BE2C (cell line): ENCODE data around the gene OR10H1.
"Not testable (repeated sequence)": the region's sequence is repeated elsewhere in the genome, so short reads cannot be mapped to it uniquely, and the experiment has no call there.

Experiments used
- DNase-seq: peaks from one replicate; pipeline ENCODE4 v3.0.0-alpha.2; 2020
- H3K27me3 ChIP-seq: fragments of 250-450 bp; sonication (Bioruptor Pico); 2 replicates; pipeline ENCODE4 v1.5.1; 2020; ENCODE audit warnings: mild to moderate bottlenecking
- H3K36me3 ChIP-seq: fragments of 250-450 bp; sonication (Bioruptor Pico); 2 replicates; pipeline ENCODE4 v1.5.1; 2020; ENCODE audit warnings: mild to moderate bottlenecking
- H3K4me1 ChIP-seq: fragments of 250-450 bp; sonication (Bioruptor Pico); 2 replicates; pipeline ENCODE4 v1.5.1; 2020
- H3K4me3 ChIP-seq: 2 replicates; pipeline ENCODE4 v1.5.1; 2011; ENCODE audit warnings: low read depth, low read length
- H3K9me3 ChIP-seq: fragments of 250-450 bp; sonication (Bioruptor Pico); 2 replicates; pipeline ENCODE4 v1.5.1; 2020
- CTCF ChIP-seq: IDR thresholded peaks from 2 replicates; pipeline ENCODE4 v1.5.1; 2012; ENCODE audit warnings: mild to moderate bottlenecking, low read depth, low read length

Gene OR10H1

GRCh38 chr19:15787611-15788155, 27.8 kb downstream of the OR10H1 start, which contains the start of gene OR10H5:
Gene OR10H5 (plus strand): TSS chr19:15787661. CDS start chr19:15794049, 6,388 bp downstream.
- Histone ChIP-seq H3K27me3 (no peaks in the 10 kb centered on the region), H3K4me3 (no peak within 1 kb of the TSS), H3K4me1 (no peaks in the 10 kb centered on the region), H3K9me3 (no peaks in the 10 kb centered on the region), H3K36me3 (no peaks in the 10 kb centered on the region)
- TF ChIP-seq CTCF, result no peak
- no peak for DNase-seq

GRCh38 chr19:15782896-15783295, 32.6 kb downstream of the OR10H1 start:
- not testable (repeated sequence) for H3K4me3 ChIP-seq, H3K9me3 ChIP-seq, H3K4me1 ChIP-seq, H3K27me3 ChIP-seq, H3K36me3 ChIP-seq, DNase-seq

DNA sequence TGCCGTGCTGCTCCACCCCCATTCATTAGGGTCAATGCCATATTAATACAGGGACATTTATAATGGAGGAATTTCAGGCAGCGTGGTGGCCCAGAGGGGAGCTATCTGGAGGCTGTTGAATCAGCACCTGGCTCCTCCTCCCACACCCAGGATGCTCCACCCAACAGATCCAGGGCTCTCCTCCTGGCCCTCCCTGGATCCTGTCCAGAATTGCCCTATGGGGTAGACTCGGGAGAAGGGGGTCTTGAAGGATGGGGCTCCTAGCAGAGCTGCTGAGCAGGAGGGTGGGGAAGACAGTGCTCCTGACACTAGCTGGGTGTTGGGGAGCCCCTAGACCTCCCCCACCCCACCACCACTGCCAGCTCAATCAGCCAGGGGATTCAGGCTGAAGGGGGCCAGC, 33.3 kb downstream of the OR10H1 start:
- DNase-seq, result no peak
- no peaks in the 10 kb centered on the region for H3K9me3 ChIP-seq
- H3K27me3 ChIP-seq, result no peaks in the 10 kb centered on the region
- no peaks in the 10 kb centered on the region for H3K36me3 ChIP-seq
- no peak overlapping the region for H3K4me3 ChIP-seq
- no peaks in the 10 kb centered on the region for H3K4me1 ChIP-seq
- no peak for TF ChIP-seq CTCF

DNA sequence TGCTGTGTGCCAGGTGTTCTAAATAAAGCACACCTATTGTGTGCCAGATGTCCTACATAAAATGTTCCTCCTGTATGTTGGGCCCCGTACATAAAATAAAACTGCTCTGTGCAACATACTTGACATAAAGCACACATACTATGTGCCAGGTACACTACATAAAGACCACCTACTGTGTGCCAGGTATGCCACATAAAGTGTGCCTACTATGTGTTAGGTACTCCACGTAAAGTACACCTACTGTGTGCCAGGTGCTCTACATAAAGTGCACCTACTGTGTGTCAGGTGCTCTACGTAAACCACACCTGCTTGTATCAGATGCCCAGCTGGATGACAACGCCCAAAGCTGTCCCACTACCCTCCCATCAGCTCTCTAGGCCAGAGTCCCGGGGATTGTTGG, 33.8 kb downstream of the OR10H1 start:
- no peak for TF ChIP-seq CTCF
- H3K4me3 ChIP-seq, result no peak overlapping the region
- no peaks in the 10 kb centered on the region for H3K36me3 ChIP-seq
- no peaks in the 10 kb centered on the region for H3K27me3 ChIP-seq
- H3K4me1 ChIP-seq, result no peaks in the 10 kb centered on the region
- DNase-seq, result no peak
- H3K9me3 ChIP-seq, result no peaks in the 10 kb centered on the region

- Histone ChIP-seq H3K27me3 (no peaks in the 10 kb centered on the region), H3K36me3 (no peaks in the 10 kb centered on the region), H3K4me3 (no peak overlapping the region), H3K4me1 (no peaks in the 10 kb centered on the region), H3K9me3 (no peaks in the 10 kb centered on the region)
- no peak for TF ChIP-seq CTCF
- DNase-seq, result no peak
Measured at GRCh38 chr19:15780610-15781418, 34.6 kb downstream of the OR10H1 start.

DNA sequence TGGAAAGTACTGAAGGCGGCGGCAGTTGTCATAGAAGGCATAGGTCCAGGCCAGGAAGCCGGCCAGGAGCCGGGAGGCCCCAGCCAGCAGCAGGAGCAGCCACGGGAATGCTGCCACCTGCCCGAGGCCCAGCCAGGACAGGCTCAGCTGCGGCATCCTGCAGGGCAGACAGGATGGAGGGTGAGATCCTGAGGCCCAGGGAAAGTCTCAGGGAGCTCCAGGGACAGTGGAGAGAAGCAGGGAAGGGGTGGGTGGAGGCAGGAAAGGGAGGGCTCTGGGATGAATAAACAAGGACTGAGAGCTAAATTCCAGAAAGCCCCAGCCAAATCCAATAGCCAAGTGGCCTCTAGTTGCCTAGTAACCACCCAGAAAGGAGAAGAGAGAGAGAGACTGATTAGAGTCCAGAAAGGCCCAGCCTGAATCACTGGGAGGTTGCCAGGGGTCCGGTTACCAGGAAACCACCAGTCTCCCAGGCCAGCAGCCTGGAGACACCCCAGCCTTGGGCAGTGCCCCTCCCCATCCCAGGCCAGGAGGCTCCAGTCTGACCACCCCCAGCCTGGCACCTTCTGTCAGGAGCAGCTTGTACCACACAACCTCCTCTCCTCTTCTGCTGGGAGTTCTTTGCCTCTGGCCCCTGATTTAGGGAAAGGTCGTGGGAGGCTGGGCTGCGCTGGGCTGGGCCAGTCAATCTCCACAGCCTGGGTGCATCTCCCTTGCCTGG, 35.5 kb downstream of the OR10H1 start:
- H3K4me1 ChIP-seq, result no peaks in the 10 kb centered on the region
- no peaks in the 10 kb centered on the region for H3K9me3 ChIP-seq
- no peaks in the 10 kb centered on the region for H3K36me3 ChIP-seq
- H3K27me3 ChIP-seq, result no peaks in the 10 kb centered on the region
- no peak for DNase-seq
- no peak overlapping the region for H3K4me3 ChIP-seq
- TF ChIP-seq CTCF, result no peak
